H1 (cell line): Measurements from ENCODE around the gene MEIS3. TPM values are rescaled to one million over a fixed set of nuclear protein-coding genes. Genes with fewer than 3 reads are reported as not detected.

Experiments used
- RNF2 ChIP-seq: fragments of 200-900, 300-1000 bp; sonication (generic); IDR thresholded peaks from 2 replicates; pipeline ENCODE4 v1.7.1; 2016; ENCODE audit warnings: borderline replicate concordance, low read depth, mild to moderate bottlenecking, antibody characterized with exemption, low read length; ENCODE audit not compliant: poor library complexity, severe bottlenecking; ENCODE audit errors: missing control alignments
- polyA plus RNA-seq, 7 experiments: library from polyadenylated mRNA; depleted of rRNA in 3 of 7; stranded (reverse) in 5 of 7; unstranded in 2 of 7; fragments of >200 nt in 5 of 7; fragments of 200-250 nt in 2 of 7; gene quantifications; 1 replicate in 5 of 7; 2 replicates in 1 of 7; 4 replicates in 1 of 7; pipeline versions ENCODE4 v1.2.1 to v1.2.3, GENCODE V29; 2011 to 2013; ENCODE audit warnings: missing spikeins in 2 of 7, mixed read lengths in 2 of 7
- total RNA-seq: library from RNA; stranded (reverse); fragmentation: NEBNext Ultra II Directional; extraction: Animal tissue kit (Norgen Biotek cat#: 25700); gene quantifications from 2 replicates; pipeline ENCODE4 v1.2.1, GENCODE V29; 2021

The MEIS3 gene
- total and polyA plus RNA-seq, 2 of the 8 experiments (the other 6 are each of a cell fraction or from before 2014, with no cell fraction given): 24.5 to 28.2 TPM

GRCh38 chr19:47433121-47433520, 13.8 kb upstream of the MEIS3 start (continued):
- no peak for TF ChIP-seq RNF2
- TF ChIP-seq, all 59 proteins: peak for 0
